IPS DF 19.7 (cell line): ENCODE results near the gene ZNF300.
"Not testable (repeated sequence)": the region's sequence is repeated elsewhere in the genome, so short reads cannot be mapped to it uniquely, and the experiment has no call there.

ENCODE experiments used
- DNase-seq: peaks from one replicate; pipeline ENCODE4 v3.0.0-alpha.2; 2013; ENCODE audit warnings: low read depth, low spot score

Gene ZNF300

DNA sequence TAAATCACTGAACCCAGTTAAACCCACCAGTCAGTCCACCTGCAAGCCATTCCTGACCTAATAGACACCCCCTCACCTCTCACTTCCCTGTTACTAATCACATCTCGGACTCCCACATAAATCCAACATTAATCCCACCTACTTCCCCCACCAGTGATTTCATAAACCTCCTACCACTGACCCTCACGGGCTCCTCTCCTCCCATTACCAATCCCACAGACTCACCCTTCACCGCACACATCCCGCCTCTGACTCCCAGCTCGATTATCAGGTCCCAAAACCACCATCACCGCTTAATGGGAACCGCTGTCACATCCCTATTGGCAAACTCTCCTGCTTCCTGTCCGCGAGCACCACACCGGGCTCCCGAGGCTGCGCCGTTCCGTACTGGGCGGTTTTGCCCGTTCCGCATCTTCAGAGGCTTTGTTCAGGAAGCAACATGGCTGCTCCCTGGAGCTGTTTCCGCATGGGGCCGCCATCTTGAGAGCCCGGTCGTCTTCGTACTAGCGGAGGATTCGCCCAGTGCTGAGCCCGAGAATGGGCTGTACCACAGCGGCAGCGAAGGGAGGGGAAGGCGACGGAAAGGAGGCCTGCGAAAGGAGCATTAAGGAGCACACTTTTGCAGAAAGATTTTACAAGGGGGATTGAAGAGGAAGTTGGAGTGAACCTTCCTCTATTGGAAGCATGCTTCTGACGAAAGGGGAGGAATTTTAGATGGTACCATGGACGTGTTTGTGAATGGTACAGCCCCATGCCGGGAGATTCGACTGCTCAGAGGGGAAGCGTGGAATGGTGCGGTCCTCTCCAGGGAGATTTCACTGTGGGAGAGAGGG, at the start of gene ZNF300:
TSS of gene ZNF300 (minus strand) at position 502 of the 833 bp plus-strand sequence. CDS start 1,825 bp downstream, outside the sequence.
- peak; percentile 65 for DNase-seq

DNA sequence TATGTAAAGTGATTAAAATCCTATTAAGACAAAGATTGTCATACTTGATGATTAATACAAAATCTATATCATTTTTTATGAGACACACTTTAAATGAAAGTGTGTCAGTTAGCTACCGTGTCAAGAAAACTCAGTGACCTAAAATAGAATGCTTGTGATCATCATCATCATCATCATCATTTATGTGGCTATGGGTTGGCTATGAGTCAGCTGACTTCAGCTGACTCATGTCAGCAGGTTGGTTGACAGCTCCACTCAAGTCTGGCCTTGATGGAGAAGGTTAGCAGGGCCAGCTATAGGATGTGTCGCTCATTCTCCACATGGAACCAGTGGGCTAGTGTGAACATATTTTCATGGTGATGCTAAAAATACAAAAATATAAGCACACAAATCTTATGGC, 43.8 kb upstream of the ZNF300 start:
- DNase-seq: no peak

DNA sequence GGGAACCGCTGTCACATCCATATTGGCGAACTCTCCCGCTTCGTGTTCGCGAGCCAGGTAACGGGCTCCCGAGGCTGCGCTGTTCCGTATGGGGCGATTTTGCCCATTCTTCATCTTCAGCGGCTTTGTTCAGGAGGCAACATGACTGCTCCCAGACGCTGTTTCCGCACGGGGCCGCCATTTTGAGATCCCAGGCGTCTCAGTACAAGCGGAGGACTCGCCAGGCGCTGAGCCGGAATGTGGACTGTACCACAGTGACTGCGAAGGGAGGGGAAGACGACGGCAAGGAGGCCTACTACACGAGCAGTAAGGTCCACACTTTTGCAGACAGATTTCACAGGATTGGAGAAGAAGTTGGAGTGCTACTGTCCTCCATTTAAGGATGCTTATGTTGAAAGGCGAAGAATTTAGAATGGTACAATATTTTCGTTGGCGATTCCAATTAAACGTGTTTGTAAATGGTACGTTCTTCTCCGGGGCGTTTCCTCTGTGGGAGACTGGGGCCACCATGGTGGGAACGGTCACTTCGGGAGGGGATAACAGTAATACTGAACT, 41.6 kb upstream of the ZNF300 start:
- DNase-seq: no peak

DNA sequence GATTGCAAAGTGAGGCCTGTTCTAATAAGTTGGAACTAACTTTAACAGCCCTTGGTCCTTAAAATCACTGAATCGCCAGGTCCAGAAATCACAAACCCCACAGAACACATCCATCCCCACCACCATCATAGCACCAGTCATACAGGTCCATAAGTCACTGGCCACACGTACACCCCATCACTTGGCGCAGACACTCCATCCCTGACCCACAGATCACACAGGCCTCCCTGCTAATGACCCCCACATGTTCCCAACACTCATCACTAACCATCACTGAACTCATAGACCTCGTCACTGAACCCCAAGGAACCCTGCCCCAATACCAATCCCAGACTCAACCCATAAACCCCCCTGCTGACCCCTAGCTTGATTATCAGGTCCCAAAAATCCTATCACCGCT, 41.2 kb upstream of the ZNF300 start:
- DNase-seq: no peak

DNA sequence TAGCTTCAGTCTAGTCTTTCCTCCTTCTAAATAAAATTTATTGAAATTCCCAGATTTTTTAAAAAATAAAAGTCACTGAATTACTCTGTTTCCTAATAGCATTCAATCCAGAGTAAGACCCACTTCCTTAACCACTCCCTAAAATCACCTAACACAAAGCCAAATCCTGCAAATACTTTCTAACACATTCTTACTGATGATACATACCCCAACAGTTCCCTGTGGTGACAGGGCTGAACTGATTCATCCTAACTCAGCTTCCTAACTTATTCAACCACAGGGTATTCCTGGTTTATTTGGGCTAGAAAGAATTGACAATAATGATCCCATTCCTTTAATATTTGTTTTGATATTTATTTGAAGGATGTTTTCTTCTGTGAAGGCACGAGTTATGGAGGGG, 40.7 kb upstream of the ZNF300 start:
- no peak for DNase-seq

DNA sequence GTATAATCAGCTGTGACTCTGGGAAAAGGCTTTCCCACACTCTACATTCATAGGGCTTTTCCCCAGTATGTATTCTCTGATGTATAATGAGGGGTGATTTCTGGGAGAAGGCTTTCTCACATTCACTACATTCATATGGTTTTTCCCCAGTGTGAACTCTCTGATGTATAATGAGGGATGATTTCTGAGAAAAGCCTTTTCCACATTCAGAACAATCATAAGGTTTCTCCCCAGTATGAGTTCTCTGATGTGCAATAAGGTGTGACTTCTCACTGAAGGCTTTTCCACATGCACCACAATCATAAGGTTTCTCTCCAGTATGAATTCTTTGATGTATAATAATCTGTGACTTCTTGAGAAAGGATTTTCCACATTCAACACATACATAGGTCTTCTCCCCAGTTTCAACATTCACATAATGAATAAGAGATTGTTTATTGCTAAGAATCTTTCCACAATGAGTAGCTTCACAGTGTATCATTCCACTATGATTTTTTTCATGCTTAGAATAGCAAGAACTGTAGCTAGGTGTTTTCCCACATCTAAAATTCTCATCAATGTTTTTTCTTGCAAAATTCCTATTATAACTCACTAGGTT, 26.7 kb upstream of the ZNF300 start:
- DNase-seq: no peak

DNA sequence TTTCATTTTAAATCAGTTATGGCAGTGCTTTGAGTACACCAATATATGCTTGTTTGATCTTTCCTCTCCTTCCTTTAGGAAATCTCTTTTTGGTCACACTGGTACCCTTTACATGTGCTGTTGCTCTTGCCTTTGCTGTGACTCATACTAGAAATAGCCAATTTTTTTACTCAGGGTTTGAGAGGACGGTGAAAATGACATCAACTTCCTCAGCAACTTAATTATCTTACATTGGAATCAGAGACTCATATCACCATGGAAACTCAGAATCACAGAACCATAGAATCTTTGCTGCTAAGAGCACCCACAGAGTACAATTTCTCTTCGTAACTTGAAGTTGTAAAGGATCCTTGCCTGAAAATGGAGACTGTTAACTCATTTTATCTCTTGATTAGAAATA, 13.8 kb upstream of the ZNF300 start:
- no peak for DNase-seq

DNA sequence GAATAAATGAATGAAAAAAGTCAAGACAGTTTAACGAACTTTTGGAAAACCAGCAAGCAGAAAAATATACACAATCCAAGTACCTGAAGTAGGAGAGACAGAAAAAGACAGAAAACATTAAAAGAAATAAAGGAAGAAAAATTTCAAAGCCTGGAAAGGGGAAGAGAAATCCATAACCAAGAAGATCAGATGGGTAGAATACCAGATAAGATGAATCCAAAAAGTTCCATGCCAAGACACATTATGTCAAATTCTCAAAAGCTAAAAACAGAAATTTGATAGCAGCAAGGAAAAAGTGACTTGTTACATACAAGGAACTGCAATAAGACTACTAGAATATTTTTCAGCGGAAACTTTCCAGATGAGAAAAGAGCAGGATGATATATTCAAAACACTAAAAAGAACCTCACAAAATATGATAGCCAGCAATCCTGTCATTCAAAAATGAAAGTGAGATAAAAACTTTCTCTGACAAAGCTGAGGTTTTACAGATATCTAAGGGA, 7.6 kb upstream of the ZNF300 start:
- DNase-seq: no peak

DNA sequence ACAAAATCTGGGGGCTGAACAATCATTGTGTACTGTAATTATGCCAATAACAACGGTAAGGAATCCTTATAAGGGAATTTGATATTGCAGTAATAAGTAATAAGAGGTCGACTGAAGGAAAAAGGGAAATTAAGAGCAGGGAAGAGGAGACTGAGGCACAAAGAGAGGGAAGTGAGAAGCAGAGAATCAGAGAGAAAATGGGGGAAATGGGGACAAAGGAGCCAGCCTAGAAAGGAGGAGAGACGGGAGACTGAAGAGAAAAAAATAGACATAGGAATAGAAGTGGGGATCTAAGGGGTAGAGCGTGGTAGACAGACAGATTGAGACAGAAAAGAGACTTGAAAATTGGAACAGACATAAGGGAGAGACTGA, 518 bp upstream of the ZNF300 start:
- no peak for DNase-seq

DNA sequence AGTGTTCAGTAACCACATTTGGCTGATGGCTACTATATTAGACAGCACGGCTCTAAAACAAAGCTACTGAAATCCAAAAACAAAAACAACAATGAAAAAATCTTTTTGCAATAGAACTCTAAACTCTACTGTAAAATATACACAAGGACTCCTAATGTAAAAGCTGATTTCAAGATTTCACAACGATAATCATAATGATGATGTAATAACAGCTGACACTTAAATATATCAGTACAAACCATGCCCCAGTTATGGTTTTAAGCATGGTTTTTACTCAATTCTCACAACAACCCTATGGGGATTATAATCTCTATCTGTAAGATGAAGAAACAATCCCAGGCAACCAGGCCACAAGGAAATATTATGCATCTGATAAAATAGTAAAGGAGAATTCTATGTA, 3.3 kb downstream of the ZNF300 start:
- DNase-seq: no peak

DNA sequence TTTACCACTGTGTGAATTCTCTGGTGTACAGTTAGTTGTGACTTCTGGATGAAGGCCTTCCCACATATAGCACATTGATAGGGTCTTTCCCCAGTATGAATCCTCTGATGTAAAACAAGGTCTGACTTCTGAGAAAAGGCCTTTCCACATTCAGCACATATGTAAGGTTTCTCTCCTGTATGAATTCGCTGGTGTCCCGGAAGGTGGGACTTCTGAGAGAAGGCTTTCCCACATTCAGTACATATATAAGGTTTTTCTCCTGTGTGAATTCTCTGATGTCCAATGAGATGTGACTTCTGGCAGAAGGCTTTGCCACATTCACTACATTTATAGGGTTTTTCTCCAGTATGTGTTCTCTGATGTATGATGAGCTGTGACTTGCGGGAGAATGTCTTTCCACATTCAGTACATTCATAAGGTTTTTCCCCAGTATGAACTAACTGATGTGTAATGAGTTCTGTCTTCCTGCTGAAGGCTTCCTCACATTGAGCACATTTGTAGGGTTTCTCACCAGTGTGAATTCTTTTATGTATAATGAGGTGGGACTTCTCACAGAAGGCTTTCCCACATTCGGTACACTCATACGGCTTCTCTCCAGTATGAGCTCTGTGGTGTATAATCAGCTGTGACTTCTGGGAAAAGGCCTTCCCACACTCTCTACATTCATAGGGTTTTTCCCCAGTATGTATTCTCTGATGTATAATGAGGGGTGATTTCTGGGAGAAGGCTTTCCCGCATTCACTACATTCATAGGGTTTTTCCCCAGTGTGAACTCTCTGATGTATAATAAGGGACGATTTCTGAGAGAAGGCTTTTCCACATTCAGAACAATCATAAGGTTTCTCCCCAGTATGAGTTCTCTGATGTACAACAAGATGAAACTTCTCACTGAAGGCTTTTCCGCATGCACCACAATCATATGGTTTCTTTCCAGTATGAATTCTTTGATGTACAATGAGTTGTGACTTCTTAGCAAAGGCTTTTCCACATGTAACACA, 9.1 kb downstream of the ZNF300 start:
- no peak for DNase-seq

DNA sequence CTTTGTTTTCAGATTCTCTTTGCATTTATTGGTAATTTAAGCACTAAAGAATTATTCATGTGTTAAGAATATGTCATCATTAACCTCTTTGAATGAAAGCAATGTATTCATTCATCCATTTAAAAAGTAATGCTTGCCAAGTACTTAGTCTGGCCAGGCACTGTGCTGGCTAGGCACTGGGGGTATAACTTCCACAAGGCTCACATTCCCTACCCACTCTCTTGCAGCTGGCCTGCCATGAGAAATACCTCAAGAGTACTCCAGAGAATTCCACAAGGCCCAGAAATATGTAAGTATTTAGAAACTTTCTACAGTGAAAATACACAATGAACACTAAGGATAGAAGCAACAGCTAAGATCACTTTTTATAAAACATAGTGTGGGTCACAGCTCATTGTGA, 25.4 kb downstream of the ZNF300 start:
- no peak for DNase-seq

DNA sequence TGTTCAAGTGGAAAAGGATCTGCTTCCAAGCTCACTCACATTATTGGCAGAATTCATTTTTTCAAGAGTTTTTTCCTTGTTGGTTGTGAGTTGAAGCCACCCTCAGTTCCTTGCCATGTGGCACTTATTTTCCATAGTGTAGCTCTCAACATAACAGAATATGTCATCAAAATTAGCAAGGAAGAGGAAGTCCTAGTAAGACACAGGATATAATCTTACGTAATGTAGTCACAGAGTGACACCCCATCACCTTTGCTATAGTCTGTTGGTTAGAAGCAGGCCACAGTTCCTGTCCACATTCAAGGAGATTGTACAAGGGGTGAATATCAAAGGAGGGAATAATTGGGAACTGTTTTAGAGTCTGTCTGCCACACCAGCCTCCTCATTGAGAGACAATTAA, 42.7 kb downstream of the ZNF300 start:
- DNase-seq: no peak

DNA sequence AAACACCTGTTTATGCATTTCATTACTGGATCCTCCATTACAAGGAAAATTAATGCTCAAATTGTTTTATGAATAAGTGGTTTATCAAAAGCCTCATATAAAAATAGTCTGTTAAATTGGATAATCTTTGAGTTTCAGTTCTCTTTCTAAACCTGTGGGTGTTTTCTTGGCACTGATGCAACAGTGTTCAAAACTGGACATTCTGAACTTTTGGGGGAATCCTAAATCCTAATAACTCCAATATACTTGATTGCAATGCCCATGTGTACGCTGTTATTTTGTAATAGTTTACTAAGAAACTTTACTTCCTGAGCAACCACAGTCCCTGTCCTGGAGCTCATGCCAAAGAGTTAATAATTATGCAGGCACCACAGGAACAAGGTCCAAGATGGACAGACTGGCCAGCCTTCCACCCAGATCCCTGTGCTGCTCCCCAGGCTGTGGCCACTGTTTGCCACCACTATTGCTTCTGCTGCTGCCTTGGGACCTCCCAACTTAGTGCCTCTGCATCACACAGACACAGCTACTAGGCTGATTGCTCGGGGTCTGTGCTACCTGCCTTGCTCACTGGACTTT, 44.4 kb downstream of the ZNF300 start:
- DNase-seq: no peak

DNA sequence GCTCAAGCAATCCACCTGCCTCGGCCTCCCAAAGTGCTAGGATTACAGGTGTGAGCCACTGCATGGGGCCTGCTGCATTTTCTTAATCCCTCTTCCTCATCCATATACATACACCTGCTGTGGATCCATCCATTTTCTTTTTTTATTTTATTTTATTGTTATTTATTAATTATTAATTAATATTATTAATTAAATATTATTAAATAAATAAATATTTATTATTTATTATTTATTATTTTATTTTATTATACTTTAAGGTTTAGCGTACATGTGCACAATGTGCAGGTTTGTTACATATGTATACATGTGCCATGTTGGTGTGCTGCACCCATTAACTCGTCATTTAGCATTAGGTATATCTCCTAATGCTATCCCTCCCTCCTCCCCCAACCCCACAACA, 48.1 kb downstream of the ZNF300 start:
- not testable (repeated sequence) for DNase-seq

DNA sequence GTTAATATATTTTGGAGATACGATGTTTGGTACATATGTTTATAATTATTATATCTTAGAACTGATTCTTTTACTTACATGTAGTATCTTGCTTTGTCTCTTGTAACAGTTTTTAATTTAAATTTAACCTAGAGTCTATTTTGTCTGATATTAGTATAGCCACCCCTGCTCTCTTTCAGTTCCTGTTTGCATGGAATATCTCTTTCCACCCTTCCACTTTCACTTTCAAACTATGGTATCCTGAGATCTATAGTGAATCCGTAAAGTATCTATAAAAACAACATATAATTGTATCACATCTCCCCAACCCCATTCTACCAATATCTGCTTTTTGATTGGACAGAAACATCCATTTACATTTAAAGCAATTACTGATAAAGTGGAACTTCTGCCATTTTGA, 51.2 kb downstream of the ZNF300 start:
- DNase-seq: no peak

DNA sequence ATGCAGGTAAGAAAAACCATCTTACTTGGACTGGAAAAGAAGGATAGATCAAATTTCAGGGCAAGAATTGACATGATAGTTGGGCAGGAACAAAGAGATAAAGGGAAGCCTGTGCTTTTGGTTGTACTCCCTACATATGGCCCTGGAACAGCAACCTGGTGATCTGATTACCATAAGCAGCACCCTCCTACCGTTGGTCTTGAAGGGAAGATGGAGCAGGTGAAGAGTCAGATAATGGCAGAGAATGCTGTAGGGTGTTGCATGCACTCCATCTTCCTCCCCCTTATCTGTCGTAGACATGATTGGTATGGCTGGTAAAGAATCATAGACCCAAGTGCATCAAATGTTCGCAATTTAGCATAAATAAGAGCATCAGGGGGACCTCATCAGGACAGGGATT, 53.7 kb downstream of the ZNF300 start:
- no peak for DNase-seq

DNA sequence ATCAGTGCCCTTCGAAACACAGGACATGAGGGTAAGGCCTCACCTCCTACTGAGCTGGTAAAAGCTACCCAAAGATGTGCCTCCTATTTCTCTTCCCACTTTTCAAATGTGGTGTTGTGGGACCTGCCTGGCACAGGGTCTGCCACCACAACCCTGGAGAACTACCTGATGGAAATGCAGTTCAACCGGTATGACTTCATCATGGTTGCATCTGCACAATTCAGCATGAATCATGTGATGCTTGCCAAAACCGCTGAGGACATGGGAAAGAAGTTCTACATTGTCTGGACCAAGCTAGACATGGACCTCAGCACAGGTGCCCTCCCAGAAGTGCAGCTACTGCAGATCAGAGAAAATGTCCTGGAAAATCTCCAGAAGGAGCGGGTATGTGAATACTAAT, 56.5 kb downstream of the ZNF300 start:
- DNase-seq: no peak

DNA sequence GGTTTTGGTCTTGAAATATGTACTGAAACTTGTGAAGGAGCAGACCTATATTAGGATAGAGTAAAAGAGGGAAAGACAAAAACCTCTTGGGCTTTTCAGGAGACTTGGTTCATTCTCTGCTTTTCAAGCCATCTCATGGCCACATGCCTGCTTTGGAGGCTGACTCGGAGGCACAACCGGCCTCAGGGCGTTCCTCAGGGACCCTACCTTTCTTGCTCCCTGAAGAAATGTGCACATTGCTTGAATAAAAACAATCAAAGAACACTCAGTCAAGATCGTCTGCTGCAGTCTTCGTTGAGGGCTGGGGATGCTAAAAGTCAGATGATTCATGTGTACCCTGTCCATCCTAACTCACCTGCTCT, 57.5 kb downstream of the ZNF300 start:
- DNase-seq: no peak

DNA sequence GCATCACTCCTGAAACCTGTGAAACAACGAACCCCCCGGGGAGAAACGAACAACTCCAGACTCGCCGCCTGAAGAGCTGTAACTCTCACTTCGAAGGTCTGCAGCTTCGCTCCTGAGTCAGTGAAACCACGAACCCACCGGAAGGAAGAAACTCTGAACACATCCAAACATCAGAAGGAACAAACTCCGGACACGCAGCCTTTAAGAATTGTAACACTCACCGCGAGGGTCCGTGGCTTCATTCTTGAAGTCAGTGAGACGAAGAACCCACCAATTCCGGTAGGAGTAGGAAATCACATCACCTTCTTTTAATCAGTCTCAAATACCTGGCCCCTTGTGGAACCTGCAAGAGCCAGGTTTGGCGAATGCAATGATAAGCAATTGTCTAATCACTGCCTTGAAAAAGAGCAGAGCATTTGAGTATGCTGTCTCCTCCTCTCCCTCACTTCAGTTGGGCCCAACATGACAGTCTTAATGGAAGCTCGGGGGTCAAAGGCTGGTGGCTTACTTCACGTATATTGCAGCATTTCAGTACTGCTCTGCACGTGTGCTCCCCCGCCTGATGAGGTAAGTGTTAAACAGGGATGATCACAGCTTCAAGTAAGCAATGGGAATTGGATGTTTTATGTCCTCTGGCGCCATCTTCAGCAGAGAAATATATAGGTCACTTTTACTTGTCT, 58.0 kb downstream of the ZNF300 start:
- peak; percentile 75 for DNase-seq

DNA sequence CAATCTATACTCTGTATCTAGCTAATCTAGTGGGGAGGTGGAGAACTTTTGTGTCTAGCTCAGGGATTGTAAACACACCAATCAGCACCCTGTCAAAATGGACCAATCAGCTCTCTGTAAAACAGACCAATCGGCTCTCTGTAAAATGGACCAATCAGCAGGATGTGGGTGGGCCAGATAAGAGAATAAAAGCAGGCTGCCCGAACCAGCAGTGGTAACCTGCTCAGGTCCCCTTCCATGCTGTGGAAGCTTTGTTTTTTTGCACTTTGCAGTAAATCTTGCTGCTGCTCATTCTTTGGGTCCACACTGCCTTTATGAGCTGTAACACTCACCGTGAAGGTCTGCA, 58.5 kb downstream of the ZNF300 start, which contains the start of gene IRGM:
TSS of gene IRGM (plus strand) at position 214 of the 346 bp plus-strand sequence. CDS start 1,603 bp downstream, outside the sequence.
- DNase-seq: not testable (repeated sequence)
